Measurements from ENCODE around the gene LRP8.

Gene LRP8

DNA sequence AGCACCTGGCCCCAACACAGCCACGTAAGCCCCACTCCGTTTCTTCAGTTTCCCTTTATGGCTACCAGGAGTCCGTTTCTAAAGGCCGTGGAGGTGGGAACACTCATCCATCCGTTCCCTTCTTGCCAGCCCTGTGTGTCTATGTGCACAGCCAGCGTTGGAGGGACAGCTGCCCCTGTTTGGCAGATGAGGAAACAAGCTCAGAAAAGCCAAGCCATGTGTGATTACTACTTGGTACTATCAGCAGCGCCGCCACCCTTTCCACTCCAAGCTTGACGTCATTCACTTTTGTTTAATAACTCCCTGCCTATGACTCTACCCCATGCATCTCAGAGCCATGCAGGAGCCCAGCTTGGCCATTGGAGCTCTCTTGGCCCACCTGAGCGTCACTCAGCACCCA, 3.5 kb downstream of the LRP8 start:
- no peak for DNase-seq (ENCODE audit: low read depth, low spot score)

- DNase-seq (ENCODE audit: low read depth, low spot score): no peak
Measured at GRCh38 chr1:53323316-53323715, 4.6 kb downstream of the LRP8 start.

GRCh38 chr1:53321776-53322602, 5.9 kb downstream of the LRP8 start:
- no peak for DNase-seq (ENCODE audit: low read depth, low spot score)

DNA sequence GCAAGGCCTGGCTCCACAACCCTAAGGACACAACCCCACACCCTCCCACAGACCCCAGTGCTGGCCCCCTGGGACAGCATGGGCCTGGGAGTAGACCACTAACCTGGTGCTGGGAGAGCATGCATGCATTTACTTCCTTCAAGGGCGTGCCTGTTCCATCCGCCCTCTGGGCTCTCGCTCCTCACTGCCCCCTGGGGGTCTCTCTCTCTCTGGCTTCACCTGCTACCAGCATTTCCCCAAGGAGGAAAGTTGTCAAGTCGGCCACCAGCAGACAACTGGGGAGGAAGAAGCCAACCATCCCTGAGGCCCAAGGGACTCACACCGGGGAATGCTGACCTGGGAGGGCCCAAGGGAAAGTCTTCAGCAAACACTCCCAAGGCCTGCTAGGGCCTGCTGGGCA, 6.5 kb downstream of the LRP8 start:
- no peak for DNase-seq (ENCODE audit: low read depth, low spot score)

DNA sequence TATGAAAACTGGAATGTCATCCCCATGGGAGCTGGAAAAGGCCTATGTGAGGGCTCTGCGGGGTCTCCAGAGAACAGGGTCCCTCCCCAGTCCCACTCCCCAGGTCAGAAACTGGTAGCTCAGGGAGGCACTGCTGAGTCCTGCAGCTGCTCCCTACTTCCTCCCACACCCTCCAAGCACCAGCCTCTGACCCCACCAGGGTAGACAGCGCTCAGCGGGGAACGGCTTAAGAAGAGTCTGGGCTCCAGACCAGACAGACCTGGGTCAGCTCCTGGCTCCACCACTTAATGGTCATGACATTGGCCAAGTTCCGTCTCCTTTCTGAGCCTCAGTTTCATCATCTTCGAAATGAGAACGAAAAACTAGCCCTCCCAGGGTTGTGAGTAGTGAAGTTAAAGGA, 7.2 kb downstream of the LRP8 start:
- DNase-seq (ENCODE audit: low read depth, low spot score): no peak

GRCh38 chr1:53319296-53320101, 8.4 kb downstream of the LRP8 start:
- DNase-seq (ENCODE audit: low read depth, low spot score): no peak

- no peak for DNase-seq (ENCODE audit: low read depth, low spot score)
Measured at GRCh38 chr1:53317646-53318539, 10.0 kb downstream of the LRP8 start.

GRCh38 chr1:53316766-53317581, 10.9 kb downstream of the LRP8 start:
- DNase-seq (ENCODE audit: low read depth, low spot score): no peak

DNA sequence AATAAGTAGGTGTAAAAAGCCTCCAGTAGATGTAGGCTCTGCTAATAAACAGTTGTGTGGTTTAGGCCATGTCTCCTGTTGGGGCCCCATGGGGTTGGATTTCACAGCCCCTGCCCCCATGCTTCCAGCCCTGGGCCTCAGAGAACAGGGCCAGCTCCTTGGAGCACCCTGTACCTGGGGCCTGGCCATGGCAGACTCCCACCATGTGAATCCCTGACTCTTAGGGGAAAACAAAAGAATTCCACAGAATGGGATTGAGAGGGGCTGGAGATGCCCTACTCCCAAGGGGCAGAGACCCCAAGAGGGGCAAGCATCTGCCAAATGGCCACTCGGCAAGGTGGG, 11.5 kb downstream of the LRP8 start:
- no peak for DNase-seq (ENCODE audit: low read depth, low spot score)

GRCh38 chr1:53315456-53316423, 12.1 kb downstream of the LRP8 start:
- no peak for DNase-seq (ENCODE audit: low read depth, low spot score)

GRCh38 chr1:53315046-53315445, 12.8 kb downstream of the LRP8 start:
- no peak for DNase-seq (ENCODE audit: low read depth, low spot score)

GRCh38 chr1:53314606-53315005, 13.3 kb downstream of the LRP8 start:
- no peak for DNase-seq (ENCODE audit: low read depth, low spot score)

GRCh38 chr1:53314096-53314495, 13.8 kb downstream of the LRP8 start:
- DNase-seq (ENCODE audit: low read depth, low spot score): no peak

GRCh38 chr1:53313556-53313955, 14.3 kb downstream of the LRP8 start:
- DNase-seq (ENCODE audit: low read depth, low spot score): no peak

GRCh38 chr1:53311702-53312305, 16.1 kb downstream of the LRP8 start:
- no peak for DNase-seq (ENCODE audit: low read depth, low spot score)

- no peak for DNase-seq (ENCODE audit: low read depth, low spot score)
Measured at GRCh38 chr1:53310847-53311681, 16.8 kb downstream of the LRP8 start.

- no peak for DNase-seq (ENCODE audit: low read depth, low spot score)
Measured at GRCh38 chr1:53309802-53310201, 18.1 kb downstream of the LRP8 start.

DNA sequence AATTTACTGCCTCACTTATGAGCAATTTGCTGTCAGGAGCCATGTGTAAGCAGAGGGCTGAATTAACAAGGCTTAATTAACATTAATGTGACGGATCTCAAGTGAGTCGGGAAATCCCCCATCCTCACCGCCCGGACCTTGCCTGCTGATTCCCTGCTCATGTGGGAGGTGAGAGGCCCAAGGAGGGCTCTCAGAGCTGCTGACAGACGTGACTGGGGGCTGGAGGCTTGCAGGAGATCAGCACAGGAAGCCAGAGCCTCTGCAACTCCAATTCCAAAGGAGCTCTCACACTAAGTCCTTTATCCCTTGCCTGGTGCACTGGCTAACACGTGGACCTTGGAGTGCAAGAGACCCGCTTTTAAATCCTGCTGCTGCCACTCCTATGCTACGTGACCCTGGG, 19.4 kb downstream of the LRP8 start:
- DNase-seq (ENCODE audit: low read depth, low spot score): no peak

GRCh38 chr1:53307037-53307436, 20.8 kb downstream of the LRP8 start:
- DNase-seq (ENCODE audit: low read depth, low spot score): no peak

All from iPS DF 19.7 (cell line).